ENCODE results near the gene WNK1.

DNA sequence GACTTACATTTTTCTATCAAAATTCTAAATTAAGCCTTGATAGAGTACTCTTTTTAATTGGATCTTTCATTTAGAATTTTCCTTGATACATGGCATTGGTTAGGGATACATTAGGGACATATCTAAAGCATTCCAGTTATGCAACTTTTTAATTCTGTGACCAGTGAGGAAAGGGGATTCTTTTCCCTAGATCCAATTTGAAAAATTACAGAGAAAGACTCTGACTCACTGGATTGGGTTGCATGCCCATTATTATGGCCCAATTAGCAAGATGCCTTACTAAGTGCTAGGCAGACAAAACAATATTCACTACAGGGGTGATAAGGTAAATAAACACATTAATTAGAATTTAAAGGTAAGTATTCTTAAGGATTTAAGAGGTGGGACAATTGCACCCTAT lies 202.4 kb downstream of the WNK1 start:
- TF ChIP-seq, protein P1, sequence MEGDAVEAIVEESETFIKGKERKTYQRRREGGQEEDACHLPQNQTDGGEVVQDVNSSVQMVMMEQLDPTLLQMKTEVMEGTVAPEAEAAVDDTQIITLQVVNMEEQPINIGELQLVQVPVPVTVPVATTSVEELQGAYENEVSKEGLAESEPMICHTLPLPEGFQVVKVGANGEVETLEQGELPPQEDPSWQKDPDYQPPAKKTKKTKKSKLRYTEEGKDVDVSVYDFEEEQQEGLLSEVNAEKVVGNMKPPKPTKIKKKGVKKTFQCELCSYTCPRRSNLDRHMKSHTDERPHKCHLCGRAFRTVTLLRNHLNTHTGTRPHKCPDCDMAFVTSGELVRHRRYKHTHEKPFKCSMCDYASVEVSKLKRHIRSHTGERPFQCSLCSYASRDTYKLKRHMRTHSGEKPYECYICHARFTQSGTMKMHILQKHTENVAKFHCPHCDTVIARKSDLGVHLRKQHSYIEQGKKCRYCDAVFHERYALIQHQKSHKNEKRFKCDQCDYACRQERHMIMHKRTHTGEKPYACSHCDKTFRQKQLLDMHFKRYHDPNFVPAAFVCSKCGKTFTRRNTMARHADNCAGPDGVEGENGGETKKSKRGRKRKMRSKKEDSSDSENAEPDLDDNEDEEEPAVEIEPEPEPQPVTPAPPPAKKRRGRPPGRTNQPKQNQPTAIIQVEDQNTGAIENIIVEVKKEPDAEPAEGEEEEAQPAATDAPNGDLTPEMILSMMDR (IDR thresholded peaks at IDR 0.05; ENCODE audit: extremely low read depth in 1 of 2, insufficient read depth in 1 of 2, low read depth in 1 of 2, low read length in 2 of 2): no peak
- TF ChIP-seq POLR2A (IDR thresholded peaks at IDR 0.05; ENCODE audit: low read depth, low read length): no peak
- TF ChIP-seq EZH2 (IDR thresholded peaks at IDR 0.05; ENCODE audit: borderline replicate concordance, low read depth, low read length, severe bottlenecking): no peak
- TF ChIP-seq JUN (IDR thresholded peaks at IDR 0.05; ENCODE audit: borderline replicate concordance, insufficient read depth, insufficient read length, low read depth): no peak
- TF ChIP-seq POLR2AphosphoS5 (IDR thresholded peaks at IDR 0.05; ENCODE audit: insufficient read depth, low read depth, low read length): no peak
- TF ChIP-seq, protein P2, sequence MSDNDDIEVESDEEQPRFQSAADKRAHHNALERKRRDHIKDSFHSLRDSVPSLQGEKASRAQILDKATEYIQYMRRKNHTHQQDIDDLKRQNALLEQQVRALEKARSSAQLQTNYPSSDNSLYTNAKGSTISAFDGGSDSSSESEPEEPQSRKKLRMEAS (IDR thresholded peaks at IDR 0.05; ENCODE audit: insufficient read depth, insufficient read length): no peak
- no peak for TF ChIP-seq GATA2 (IDR thresholded peaks at IDR 0.05; ENCODE audit: insufficient read depth, insufficient read length, low read depth, low read length)

Data from endothelial cell of umbilical vein (primary cell).